ENCODE measurements around the gene GNL2. TPM values are rescaled to one million over a fixed set of nuclear protein-coding genes. Genes with fewer than 3 reads are reported as not detected.

GNL2 gene
- total and polyA plus RNA-seq, 9 of the 15 experiments (the other 6 are each of a cell fraction or from before 2014, with no cell fraction given), result 156 to 371 (median 263) TPM

DNA sequence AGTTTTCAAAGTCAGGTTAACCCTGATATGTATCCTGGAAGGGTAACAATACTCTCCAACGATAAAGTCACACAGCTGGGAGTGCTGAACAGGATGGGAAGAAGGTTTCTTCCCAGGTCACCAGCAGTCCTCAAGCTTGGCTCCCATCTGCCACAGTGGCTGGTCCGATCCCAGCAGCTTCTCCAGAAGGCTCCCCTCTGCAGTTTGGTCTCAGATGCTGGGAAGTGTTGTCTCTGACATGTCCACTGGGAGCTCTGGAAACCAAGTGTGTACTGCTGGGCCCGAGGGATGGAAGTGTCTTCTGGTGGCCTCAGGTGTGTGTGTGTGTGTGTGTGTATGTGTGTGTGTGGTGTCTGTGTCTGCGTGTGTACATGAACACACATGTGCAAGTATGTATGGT lies 16.4 kb upstream of the GNL2 start:
- Histone ChIP-seq H3K36me3 (ENCODE audit: control insufficient read depth, insufficient read depth, low read length) (no peaks in the 10 kb centered on the region), H3K9ac (ENCODE audit: insufficient read depth in 1 of 2, low read depth in 2 of 2, low read length in 2 of 2) (no peak overlapping the region), H3K4me1 (replicated peaks in 1 of 2; ENCODE audit: control insufficient read depth in 2 of 2, insufficient read depth in 2 of 2, low read length in 2 of 2) (no peaks in the 10 kb centered on the region), H3K27ac (ENCODE audit: extremely low read depth, low read depth, low read length) (no peak overlapping the region), H3K4me3 (no peak overlapping the region), H3K79me2 (ENCODE audit: control insufficient read depth, insufficient read depth, low read length) (no peaks in the 10 kb centered on the region), H3K9me3 (replicated peaks; ENCODE audit: control insufficient read depth, insufficient read depth, low read depth, low read length) (no peaks in the 10 kb centered on the region), H3K4me2 (ENCODE audit: insufficient read depth, low read length) (no peak overlapping the region), H4K20me1 (replicated peaks; ENCODE audit: control insufficient read depth, insufficient read depth, low read length) (peaks cover 5% of the 10 kb centered on the region), H2AFZ (ENCODE audit: low read depth, low read length) (no peak overlapping the region), H3K27me3 (ENCODE audit: control insufficient read depth in 2 of 2, insufficient read depth in 2 of 2, low read length in 2 of 2) (peaks cover 75 to 81% of the 10 kb centered on the region in 2 experiments), H3K9me1 (ENCODE audit: control insufficient read depth, insufficient read depth, low read length) (no peaks in the 10 kb centered on the region)
- ATAC-seq, result peak; percentile 41
- BruUV-seq (replicated peaks), result no TSS peak
- no peak for FAIRE-seq
- intact Hi-C loops (cut with micrococcal nuclease) (no loop called here), in situ Hi-C loops (cut with MboI) (no loop called here)
- CTCF ChIA-PET (ENCODE audit: low intra/inter-chr PET ratio), result no interaction called here
- whole genome bisulfite sequencing (ENCODE audit: insufficient coverage, low coverage, missing lambda C conversion rate), result 2% methylated on average over 4 of the region's 4 CpGs
- POLR2A ChIA-PET, result interaction anchor here (1.0 to 1.2 kb wide), 2 partner anchors 10 to 13 kb away, joined by 3 to 4 read pairs; no protein-coding TSS in a partner anchor
- DNase-seq (ENCODE audit: extremely low read depth in 1 of 4, low spot score in 3 of 4), result no peak
- TF ChIP-seq, protein P1, sequence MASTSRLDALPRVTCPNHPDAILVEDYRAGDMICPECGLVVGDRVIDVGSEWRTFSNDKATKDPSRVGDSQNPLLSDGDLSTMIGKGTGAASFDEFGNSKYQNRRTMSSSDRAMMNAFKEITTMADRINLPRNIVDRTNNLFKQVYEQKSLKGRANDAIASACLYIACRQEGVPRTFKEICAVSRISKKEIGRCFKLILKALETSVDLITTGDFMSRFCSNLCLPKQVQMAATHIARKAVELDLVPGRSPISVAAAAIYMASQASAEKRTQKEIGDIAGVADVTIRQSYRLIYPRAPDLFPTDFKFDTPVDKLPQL (IDR thresholded peaks at IDR 0.05; ENCODE audit: extremely low read depth, insufficient read length), result no peak
- no peak for TF ChIP-seq COPS2 (conservative IDR thresholded peaks at IDR 0.05)
- TF ChIP-seq, protein P2, sequence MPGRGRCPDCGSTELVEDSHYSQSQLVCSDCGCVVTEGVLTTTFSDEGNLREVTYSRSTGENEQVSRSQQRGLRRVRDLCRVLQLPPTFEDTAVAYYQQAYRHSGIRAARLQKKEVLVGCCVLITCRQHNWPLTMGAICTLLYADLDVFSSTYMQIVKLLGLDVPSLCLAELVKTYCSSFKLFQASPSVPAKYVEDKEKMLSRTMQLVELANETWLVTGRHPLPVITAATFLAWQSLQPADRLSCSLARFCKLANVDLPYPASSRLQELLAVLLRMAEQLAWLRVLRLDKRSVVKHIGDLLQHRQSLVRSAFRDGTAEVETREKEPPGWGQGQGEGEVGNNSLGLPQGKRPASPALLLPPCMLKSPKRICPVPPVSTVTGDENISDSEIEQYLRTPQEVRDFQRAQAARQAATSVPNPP (IDR thresholded peaks at IDR 0.05; ENCODE audit: borderline replicate concordance, insufficient read depth, insufficient read length), result no peak
- TF ChIP-seq, protein P3, sequence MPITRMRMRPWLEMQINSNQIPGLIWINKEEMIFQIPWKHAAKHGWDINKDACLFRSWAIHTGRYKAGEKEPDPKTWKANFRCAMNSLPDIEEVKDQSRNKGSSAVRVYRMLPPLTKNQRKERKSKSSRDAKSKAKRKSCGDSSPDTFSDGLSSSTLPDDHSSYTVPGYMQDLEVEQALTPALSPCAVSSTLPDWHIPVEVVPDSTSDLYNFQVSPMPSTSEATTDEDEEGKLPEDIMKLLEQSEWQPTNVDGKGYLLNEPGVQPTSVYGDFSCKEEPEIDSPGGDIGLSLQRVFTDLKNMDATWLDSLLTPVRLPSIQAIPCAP (CRISPR knock-in tag; IDR thresholded peaks at IDR 0.05; ENCODE audit: borderline replicate concordance), result no peak
- no peak for TF ChIP-seq MECOM (CRISPR knock-in tag; IDR thresholded peaks at IDR 0.05)
- TF ChIP-seq, protein P4, sequence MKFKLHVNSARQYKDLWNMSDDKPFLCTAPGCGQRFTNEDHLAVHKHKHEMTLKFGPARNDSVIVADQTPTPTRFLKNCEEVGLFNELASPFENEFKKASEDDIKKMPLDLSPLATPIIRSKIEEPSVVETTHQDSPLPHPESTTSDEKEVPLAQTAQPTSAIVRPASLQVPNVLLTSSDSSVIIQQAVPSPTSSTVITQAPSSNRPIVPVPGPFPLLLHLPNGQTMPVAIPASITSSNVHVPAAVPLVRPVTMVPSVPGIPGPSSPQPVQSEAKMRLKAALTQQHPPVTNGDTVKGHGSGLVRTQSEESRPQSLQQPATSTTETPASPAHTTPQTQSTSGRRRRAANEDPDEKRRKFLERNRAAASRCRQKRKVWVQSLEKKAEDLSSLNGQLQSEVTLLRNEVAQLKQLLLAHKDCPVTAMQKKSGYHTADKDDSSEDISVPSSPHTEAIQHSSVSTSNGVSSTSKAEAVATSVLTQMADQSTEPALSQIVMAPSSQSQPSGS (CRISPR knock-in tag; IDR thresholded peaks at IDR 0.05), result no peak
- TF ChIP-seq ARNT (IDR thresholded peaks at IDR 0.05), result no peak
- no peak for TF ChIP-seq TAF15 (IDR thresholded peaks at IDR 0.05; ENCODE audit: low read depth, low read length)
- TF ChIP-seq, protein P5, sequence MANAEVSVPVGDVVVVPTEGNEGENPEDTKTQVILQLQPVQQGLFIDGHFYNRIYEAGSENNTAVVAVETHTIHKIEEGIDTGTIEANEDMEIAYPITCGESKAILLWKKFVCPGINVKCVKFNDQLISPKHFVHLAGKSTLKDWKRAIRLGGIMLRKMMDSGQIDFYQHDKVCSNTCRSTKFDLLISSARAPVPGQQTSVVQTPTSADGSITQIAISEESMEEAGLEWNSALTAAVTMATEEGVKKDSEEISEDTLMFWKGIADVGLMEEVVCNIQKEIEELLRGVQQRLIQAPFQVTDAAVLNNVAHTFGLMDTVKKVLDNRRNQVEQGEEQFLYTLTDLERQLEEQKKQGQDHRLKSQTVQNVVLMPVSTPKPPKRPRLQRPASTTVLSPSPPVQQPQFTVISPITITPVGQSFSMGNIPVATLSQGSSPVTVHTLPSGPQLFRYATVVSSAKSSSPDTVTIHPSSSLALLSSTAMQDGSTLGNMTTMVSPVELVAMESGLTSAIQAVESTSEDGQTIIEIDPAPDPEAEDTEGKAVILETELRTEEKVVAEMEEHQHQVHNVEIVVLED (CRISPR knock-in tag; IDR thresholded peaks at IDR 0.05), result no peak
- no peak for TF ChIP-seq ZNF41 (CRISPR knock-in tag; conservative IDR thresholded peaks at IDR 0.05)
- TF ChIP-seq, protein P6, sequence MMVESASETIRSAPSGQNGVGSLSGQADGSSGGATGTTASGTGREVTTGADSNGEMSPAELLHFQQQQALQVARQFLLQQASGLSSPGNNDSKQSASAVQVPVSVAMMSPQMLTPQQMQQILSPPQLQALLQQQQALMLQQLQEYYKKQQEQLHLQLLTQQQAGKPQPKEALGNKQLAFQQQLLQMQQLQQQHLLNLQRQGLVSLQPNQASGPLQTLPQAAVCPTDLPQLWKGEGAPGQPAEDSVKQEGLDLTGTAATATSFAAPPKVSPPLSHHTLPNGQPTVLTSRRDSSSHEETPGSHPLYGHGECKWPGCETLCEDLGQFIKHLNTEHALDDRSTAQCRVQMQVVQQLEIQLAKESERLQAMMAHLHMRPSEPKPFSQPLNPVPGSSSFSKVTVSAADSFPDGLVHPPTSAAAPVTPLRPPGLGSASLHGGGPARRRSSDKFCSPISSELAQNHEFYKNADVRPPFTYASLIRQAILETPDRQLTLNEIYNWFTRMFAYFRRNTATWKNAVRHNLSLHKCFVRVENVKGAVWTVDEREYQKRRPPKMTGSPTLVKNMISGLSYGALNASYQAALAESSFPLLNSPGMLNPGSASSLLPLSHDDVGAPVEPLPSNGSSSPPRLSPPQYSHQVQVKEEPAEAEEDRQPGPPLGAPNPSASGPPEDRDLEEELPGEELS (CRISPR knock-in tag; IDR thresholded peaks at IDR 0.05; ENCODE audit: borderline replicate concordance), result no peak
- TF ChIP-seq JUND (IDR thresholded peaks at IDR 0.05; ENCODE audit: borderline replicate concordance, low read depth, low read length), result no peak
- TF ChIP-seq JUND (tag; IDR thresholded peaks at IDR 0.05; ENCODE audit: borderline replicate concordance, low read depth, low read length), result no peak
- no peak for TF ChIP-seq ZNF644 (tag; IDR thresholded peaks at IDR 0.05; ENCODE audit: low read depth)
- no peak for TF ChIP-seq TCF7 (IDR thresholded peaks at IDR 0.05; ENCODE audit: borderline replicate concordance)
